Neural progenitor cell (in vitro differentiated cells): ENCODE data around the gene ZNF540.

ENCODE experiments used
- CTCF ChIP-seq: fragments of 200-600 bp; sonication (generic); IDR thresholded peaks from 2 replicates; pipeline ENCODE4 v1.5.1; 2017; ENCODE audit warnings: antibody characterized with exemption, mild to moderate bottlenecking
- EZH2 ChIP-seq: fragments of 200-600 bp; sonication (generic); IDR thresholded peaks from 2 replicates; pipeline ENCODE4 v1.6.1; 2017; ENCODE audit warnings: antibody characterized with exemption, mild to moderate bottlenecking, moderate library complexity
- EZH2phosphoT487 ChIP-seq: fragments of 200-600 bp; sonication (generic); IDR thresholded peaks from 2 replicates; pipeline ENCODE4 v1.6.1; 2017; ENCODE audit warnings: antibody characterized with exemption

- TF ChIP-seq CTCF (no peak), EZH2 (peak; percentile 43), EZH2phosphoT487 (no peak)
Measured at GRCh38 chr19:37594304-37594981, at the start of gene ZNF540, which contains the start of gene ZNF571.
